CD4-positive, alpha-beta T cell treated with Interleukin-12 subunit alpha and Interleukin-12 subunit beta, for 1 hour (primary cell): ENCODE measurements around the gene LIF.
"Not testable (repeated sequence)": the region's sequence is repeated elsewhere in the genome, so short reads cannot be mapped to it uniquely, and the experiment has no call there.

Experiments
- DNase-seq: peaks from one replicate; pipeline ENCODE4 v3.0.0-alpha.2; 2020

The LIF gene

DNA sequence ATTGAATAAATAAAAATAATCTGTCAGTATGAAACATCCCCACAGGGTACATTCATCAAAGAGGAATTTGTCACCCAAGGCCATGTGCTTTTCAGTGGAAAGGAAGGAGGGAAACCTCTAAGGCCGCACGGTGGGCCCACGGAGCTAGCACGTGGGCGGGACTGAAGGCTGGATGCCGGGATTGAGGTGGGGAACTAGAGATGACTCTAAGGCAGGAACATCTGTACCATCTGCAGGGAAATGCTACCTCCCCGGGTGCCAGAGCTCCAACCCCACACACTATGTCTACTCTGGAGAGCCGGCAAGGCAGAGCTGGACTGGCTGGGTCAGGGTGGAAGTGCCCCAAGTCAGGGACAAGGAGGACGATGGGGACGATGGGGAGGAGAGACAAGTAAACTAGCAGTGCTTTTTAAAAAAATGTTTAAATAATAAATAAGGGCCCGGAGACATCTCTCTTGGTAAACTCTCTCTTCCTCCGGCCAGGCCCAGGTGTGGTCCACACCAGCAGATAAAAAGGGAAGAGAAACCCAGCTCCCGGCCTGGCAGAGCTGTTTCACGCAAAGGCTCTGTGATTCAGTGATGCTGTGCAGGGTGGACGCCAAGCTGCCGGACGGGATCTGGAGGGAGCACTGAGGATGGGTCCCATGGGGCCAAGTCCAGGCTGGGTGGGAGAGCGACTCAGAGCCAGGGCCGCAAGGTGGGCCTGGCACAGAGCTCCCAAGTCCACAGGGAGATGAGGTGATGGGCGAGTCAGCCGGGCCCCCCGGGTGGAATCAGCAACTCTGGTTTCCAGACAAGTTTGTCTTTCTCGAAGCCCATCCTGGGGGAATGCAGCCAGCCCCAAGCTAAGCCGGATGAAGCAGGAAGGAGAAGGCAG is 5.8 kb downstream of the LIF start:
- no peak for DNase-seq

DNA sequence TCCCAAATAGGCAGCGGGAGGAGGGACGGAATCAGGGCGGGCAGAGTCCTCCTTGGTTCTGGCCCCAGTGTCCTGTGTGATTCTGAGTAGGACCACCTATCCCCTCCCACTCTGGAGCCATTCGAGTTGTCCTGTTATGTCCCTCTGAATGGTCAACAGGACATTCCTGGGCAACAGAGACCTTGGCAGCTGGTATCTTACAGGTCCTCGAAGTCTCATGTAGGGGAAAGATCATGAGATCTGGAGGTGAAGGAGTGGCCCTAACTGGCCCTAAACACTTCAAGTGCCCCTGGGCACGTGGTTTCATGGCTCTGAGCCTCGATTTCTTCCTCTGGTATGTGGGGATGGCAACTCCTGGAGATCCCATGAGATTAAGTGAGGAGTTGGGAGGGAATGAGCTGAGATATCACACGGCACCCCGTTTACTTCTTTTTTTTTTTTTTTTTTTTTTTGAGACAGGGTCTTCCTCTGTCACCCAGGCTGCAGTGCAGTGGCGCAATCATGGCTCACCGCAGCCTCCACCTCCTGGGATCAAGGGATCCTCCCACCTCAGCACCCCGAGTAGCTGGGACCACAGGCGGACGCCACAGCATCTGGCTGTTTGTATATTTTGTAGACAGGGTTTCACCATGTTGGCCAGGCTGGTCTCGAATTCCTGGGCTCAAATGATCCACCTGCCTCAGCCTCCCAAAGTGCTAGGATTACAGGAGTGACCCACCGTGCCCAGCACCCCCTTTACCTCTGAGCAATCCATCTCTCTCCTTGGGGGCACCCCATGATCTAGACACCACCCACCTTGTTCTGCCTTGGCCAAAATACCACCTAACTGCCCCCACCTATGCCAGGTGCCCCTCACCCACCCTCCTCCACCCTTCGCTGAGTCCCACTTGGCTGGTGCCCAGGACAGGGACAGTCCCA is 6.8 kb downstream of the LIF start:
- no peak for DNase-seq

DNA sequence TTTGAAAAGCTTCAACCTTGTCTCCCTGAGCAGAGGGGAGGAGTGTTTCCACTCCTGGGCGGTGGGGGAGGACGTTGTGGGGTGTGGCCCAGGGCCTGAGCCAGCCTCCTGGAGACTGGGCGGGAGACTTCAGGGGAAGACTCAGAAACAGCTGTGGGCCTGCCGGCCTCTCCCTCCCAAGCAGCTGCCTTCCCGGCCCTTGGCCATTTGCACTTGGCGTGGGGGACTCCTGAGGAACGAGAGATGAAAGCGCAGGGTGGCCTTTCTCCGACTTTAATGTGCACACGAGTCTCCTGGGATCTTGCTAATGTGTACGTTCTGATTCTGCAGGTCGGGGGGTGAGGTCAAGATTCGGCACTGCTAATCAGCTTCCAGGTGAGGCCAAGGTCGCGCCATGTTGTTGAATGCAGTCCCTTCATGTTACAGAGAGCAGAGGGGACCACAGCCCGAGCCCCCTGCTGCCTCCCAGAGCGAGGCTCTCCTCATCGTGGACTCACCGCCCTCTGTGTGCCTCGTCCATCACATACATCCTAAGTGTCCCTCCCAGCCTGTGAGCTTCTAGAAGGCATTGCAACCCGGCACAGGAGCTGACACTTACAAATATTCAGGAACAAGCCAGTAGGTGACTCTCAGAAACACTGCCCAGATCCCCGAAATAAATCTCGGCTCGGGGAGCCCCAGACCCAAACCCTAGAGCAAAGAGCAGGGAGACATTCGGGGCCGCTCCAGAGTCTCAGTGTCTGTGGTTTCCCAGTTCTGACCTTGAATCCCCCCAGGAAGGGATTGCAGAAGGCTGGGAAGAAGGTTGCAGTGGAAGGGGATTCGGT is 7.7 kb downstream of the LIF start:
- no peak for DNase-seq

DNA sequence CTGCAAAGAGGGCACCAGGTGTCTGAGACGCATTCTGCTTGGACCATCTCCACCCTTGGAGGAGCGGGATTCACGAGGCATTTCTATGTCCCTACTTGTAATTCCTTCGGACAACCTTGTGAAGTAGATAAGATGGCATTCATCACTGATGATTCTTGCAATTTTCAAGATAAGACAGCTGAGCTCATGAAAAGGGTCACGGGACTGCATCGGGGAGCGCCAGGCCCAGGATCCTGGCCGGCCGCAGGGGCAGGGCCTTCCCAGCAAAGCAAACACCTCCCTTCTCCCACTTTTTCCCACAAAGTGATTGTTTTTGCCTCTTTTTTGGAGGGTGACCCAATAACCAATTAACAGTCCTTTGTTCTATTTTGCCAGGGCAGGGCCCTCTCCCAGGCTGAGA is 8.4 kb downstream of the LIF start:
- no peak for DNase-seq

DNA sequence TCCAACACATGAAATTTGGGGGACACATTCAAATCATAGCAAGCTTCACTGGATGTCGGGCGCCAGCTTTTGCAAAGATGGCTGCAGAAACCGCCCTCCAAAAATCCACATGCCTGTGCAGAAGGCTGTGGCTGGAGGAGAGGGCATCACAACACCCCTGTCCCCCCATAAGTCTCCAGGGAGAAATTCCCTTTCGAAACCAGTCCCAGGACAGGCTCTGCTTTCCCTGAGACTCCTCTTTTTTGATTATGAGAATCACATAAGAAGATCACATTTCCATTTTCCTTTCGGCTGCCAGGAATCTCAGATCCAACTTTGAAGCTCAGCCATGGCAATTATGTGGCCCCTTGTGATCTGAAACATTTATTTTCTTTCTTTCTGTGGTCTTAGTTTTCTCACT is 9.7 kb downstream of the LIF start:
- DNase-seq: no peak

DNA sequence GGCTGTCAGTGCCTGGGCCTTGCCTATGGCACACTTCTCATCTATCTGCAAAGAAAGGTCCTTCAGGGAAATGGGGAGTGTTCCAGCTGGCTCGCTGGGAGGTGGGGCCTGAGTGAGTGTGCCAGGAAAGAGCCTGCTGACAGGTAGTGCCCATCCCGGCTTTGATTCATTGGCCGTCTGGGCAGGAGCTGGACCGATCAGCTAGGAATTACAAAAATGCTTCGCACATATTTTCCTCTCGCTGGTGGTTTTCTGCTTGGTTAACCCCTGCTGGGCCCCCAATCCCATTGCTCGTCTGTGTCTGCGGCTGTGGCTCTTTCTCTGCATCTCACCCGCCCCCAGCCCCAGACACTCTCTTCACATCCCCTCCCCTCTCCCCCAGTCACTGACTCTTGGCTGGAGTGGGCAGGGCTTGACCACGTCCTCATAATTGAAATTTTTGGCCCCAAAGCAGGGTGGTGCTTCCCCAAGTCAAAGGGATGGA is 10.8 kb downstream of the LIF start:
- DNase-seq: no peak

DNA sequence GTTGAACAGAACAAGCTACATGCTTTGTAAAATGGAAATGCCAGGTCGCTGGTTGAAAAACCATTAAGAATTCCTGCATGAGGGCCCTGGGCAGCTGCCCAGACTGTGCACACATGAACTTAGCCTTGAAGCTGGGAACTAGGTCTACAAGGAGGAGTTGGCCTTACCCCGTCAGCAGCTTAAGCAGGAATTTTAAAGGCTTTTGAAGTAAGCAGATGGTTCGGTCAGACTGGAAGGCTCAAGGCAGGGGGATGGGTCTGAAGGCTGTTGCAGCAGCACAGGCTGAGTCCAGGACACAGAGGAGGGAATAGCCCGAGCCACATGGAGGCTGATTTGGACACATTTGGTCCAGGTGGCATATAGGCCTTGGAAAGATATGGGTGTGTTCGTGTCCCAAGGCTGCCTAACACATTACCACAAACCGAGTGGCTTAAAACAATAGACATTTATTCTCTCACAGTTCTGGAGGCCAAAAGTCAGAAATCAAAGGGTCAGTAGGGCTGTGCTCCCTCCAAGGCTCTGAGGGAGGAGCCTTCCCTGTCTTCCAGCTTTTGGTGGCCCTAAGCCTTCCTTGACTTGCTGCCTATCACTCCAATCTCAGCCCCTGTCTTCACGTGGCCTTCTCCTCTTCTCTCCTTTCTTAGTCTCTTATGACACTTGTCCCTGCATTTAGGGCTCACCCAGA is 11.6 kb downstream of the LIF start:
- DNase-seq: no peak

DNA sequence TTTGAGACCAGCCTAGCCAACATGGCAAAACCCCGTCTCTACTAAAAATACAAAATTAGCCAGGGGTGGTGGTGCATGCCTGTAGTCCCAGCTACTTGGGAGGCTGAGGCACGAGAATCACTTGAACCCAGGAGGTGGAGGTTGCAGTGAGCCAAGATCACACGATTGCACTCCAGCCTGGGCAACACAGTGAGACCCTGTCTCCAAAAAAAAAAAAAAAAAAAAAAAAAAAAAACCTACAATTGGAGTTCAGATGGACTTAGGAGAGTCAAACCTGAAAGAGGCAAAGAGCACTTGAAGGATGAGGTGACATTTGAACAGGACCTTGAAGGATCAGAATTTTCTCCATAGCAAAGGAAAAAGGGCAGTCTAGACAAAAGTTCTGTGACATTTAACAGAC is 12.2 kb downstream of the LIF start:
- not testable (repeated sequence) for DNase-seq

DNA sequence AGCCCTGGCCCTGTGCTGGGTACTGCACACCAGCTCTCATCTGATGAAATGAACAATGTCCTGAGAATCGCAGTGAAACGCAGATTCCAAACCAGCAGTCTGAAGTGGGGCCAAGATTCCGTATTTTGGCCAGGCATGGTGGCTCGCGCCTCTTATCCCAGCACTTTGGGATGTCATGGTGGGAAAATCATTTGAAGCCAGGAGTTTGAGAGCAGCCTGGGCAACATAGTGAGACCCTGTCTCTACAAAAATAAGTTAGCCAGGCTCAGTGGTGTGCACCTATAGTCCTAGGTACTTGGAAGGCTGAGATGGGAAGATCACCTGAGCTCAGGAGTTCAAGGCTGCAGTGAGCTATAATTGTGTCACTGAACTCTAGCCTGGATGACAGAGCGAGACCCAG is 13.0 kb downstream of the LIF start:
- no peak for DNase-seq

DNA sequence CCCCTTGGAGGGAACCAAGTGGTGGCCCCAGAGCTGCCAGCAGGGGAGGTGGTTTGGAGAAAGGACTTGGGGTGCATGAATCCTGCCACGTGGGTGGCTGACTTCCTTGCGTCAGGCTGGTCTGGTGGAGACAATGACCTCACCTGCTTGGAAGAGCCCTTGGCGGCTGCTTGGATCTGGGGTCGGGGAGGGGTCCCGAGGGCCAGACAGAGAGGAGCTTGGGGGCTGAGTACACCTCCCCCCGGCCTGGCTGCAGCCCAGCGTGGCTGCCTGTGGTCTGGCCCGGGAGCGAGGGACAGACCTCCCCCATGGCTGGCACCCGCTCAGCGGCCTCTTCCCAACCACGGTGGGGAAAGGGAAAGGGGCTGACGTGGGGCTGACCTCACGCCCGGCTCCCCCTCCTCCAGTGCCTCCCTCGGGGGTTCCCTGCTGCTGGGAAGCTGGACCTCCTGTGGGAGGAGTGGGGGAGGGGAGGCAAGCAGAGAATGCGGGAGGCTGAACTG is 13.8 kb downstream of the LIF start:
- DNase-seq: no peak

DNA sequence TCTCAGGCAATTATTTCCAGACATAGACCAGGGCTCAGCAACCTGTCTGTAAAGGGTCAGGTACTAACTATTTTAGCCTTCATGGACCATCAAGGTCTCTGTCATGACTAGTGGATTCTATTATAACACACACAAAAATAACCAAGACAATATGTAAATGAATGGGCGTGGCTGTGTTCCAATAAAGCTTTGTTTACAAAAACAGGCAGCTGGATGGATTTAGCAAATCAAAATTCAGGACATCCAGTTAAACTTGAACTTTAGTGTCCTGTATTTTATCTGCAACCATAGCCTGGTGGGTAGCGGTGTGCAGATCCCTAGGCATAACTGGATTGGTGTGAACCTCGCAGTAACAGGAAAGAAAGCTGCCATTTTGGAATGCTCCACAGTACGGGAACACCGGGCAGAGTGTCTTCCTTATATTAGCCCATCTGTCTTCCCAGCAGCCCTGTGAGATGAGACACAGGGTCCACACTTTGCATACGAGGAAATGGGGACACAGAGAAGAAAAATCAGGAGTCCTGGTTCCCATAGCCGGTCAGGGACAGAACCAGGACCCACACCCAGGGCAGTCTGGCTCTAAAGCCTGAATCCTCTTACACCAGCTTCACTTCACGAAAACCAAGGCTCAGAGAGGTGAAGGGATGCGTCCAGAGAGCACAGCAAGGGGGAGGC is 15.6 kb downstream of the LIF start:
- no peak for DNase-seq

DNA sequence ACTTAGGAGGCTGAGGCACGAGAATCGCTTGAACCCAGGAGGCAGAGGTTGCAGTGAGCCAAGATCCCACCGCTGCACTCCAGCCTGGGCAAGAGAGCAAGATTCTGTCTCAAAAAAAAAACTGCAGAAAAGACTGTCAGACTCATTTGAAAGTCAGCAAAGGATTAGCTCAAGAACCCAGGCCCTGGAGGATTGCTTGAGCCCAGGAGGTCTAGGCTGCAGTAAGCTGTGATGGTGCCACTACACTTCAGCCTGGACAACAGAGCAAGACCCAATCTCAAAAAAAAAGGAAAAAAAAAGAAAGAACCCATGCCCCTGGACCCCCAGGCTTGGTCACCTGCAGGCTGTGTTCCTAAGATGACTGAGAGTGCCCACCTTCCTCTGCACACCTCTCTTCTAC is 16.2 kb downstream of the LIF start:
- DNase-seq: no peak

DNA sequence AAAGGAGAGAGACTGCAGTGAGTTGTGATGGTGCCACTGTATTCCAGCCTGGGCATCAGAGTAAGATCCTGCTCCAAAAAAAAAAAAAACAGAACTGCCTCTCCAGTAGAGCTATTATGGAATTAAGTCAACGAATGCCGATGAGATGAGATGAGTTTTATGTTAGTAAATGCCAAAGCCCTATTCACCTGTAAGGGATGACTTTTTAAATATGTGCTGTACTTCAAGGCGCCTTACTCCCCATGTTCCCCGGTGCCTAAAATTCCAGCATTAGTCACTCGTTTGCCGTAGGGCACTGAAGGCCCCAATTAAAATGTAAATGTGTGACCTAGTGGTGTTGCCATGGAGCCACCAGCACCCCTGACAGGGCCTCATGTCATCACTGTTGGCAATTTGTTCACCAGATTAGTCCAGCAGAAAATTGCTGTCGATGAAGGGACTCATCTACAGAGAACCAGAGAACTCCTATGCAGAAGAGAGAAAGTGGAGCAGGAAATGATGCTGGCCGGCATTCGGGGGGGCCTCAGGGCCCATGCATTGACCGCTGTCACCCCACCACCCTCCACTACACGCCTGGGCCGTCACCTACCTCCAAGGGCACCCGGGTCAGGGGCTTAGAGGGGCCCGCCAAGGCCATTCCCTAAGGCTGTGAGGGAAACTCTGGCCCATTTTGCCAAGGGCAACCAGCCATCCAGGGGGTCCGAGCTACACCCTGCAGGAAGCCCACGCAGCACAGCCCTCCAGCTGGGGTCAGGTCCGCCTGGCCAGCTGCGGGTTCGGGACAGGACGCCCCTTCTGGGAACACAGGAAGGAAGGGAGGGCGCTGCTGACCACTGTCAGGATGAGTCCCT is 17.8 kb downstream of the LIF start:
- no peak for DNase-seq

DNA sequence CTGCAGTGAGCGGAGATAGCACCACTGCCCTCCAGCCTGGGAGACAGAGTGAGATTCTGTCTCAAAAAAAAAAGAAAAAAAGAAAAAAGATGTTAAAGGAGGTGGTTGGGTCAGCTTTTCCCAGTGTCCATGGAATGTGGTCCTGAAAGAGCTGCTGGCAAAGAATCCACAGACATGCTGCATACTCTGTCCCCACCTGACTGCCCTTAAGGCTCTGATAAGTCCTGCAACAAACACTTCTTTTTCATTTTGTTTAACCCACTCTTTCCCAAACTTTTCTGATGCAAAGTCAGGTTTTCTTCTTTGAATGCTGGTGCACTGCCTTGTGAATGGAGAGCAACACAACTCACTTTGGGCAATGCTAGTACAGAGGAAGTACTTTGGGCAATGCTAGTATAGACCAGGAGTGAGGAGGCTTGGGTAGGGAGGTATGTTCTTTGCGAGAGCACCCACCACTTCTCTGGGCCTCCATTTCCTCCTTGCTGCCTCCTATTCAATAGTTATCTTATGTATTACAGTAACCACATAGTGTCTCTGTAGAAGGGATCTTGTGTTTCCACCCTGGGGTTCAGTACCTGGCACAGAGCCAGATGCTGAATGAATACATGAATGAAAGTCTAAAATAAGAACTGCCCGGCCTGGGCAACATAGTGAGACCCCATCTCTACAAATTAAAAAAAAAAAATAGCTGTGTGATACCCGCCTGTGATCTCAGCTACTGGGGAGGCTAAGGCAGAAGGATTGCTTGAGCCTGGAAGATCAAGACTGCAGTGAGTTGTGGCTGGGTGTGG is 18.9 kb downstream of the LIF start:
- DNase-seq: no peak

DNA sequence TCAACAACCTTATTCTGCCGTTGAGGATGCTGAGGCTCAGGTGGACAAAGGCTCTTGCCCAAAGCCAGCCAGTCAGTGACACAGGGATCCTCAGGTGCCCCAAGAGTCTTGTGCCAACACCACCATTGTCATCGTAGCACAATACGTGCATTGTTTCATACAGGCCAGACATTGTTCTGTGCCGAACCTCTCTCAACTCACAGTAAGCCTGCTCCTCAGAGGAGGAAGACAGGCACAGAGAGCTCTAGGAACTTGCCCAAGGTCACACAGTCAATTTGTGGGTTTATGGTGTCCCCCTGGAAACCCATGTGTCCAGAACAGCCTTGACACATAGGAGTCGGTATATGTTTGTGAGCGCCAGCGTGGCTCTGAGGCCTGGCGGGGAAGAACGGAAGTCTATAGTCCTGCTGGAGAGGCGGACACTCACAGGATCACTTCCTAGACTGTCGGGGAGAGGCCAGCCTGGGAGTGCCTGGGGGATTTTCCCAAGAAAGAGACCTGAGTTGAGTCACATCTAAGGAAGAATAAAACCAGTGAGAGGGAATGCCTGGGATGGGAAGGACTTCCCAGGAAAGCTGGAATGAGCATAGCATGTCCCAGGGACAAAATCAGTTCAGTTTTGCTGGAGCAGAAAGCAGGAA is 20.2 kb downstream of the LIF start:
- DNase-seq: no peak

DNA sequence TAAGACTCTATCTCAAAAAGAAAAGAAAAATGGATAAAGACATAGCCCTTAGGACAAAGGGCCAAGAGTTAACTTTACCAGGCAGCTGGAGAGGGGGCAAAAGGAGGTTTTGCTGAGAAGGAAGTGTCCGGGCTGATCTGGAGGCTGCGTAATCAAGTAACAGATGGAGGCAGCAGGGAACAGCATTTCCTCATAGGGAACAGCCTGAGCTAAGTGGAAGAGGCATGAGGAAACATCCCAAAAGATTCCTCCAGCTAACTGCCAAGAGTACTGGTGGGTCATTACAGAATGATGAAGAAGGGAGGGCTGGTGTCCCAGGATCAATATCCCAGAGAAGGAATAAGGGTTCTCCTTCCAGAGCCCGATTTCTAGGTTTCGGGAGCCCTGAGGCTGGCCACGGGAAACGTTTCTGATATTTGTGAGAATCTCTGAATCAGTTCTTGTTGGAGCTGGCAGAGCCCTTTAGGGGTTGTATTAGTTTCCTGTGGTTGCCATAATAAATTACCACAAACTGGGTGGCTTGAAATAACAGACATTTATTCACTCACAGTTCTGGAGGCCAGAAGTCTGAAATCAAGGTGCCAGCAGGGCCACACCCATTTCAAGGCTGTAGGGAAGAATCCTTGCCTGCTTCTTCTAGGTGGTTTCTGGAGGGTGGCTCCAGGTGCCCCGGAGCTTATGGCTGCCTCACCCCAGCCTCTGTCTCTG is 21.2 kb downstream of the LIF start:
- DNase-seq: no peak

DNA sequence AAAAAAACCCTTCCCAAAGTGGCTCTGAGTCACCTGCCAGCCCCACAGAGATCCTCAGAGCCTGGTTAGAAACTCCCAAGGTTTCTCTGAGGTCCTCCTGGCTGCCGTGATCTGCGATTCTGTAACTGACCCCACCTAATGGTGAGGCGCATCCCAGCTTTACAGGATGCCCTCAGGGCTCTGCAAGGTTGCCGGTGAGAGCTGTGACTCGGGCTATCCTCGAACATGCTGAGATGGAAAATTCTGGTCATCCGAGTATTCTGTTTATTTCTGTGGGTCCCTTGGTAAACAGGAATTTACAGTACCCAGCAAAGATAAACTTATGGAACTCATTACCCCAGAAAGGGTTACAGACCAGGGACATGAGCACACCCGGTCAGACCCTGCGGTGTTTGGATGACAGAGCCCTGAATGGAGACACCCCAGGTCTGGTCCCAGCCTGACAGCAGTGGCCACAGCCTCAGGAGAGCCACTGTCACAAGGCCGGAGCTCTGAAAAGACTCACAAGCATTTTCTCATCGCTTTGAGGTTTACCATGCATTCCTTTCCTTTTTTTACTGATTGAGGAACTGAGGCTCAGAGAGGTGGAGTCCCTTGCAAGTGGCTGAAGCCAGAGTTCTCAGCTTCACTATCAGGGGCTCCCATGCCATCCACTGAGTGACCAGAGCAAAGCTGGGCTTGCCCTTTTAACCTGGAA is 22.2 kb downstream of the LIF start:
- DNase-seq: no peak

DNA sequence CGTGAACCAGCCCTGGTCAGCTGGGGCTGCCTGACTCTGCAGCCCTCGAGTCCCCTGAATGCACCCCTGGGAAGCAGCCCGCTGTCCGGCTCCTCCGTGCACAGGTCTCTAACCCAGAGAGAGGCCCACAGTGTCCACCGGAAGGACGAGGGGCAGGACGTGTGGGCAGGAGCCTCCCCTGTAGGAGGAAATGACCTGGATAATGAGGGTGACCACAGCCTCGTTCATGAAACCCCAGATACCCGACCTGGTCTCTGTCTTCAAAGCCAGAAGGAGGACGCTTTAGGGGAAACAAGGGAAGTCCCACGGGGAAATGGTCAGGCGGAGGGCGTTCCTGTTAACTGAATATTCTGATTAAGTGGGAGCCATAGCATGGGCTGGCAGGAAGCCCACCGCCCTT is 23.3 kb downstream of the LIF start:
- no peak for DNase-seq
